A673 (cell line): ENCODE data around the gene SEC14L5. TPM values are rescaled to one million over a fixed set of nuclear protein-coding genes. Genes with fewer than 3 reads are reported as not detected.

ENCODE experiments used
- BruUV-seq: library from RNA; stranded (reverse); fragments of 400-500 nt; replicated peaks from 2 replicates; lab custom pipeline; 2021; lab: Mats Ljungman, UMichigan
- CTCF ChIA-PET: fragments of 300-600 bp; sonication (Branson Sonifier 250); formaldehyde crosslinking; loops from one replicate; lab custom pipeline; 2022; ENCODE audit warnings: antibody characterized with exemption; lab: Charles Lee
- POLR2A ChIA-PET: fragments of 300-600 bp; sonication (Branson Sonifier 250); formaldehyde crosslinking; loops from one replicate; lab custom pipeline; 2022; ENCODE audit warnings: antibody characterized with exemption; ENCODE audit not compliant: low non-redundant PET; lab: Charles Lee
- DNase-seq: peaks from one replicate; pipeline ENCODE4 v3.0.0-alpha.2; 2015; ENCODE audit warnings: low spot score
- H3K27ac ChIP-seq: fragments of 200-600 bp; sonication (generic); 2 replicates; pipeline ENCODE4 v1.5.1; 2016; ENCODE audit warnings: mixed run types, low read depth, mild to moderate bottlenecking, mixed read lengths, antibody characterized with exemption, low read length; ENCODE audit not compliant: poor library complexity, severe bottlenecking
- H3K27me3 ChIP-seq: fragments of 200-600 bp; sonication (generic); replicated peaks from 2 replicates; pipeline ENCODE4 v1.6.1; 2017; ENCODE audit warnings: mixed run types, low read depth, mild to moderate bottlenecking, mixed read lengths, antibody characterized with exemption, low read length; ENCODE audit not compliant: insufficient read depth, poor library complexity
- H3K36me3 ChIP-seq: fragments of 200-600 bp; sonication (generic); 2 replicates; pipeline ENCODE4 v1.6.1; 2016; ENCODE audit warnings: mixed run types, mild to moderate bottlenecking, mixed read lengths, antibody characterized with exemption, low read length; ENCODE audit not compliant: insufficient read depth, poor library complexity, severe bottlenecking
- H3K4me1 ChIP-seq: fragments of 200-600 bp; sonication (generic); 2 replicates; pipeline ENCODE4 v1.6.1; 2017; ENCODE audit warnings: mixed run types, mild to moderate bottlenecking, mixed read lengths, antibody characterized with exemption, low read length; ENCODE audit not compliant: insufficient read depth, poor library complexity, severe bottlenecking
- H3K4me3 ChIP-seq: fragments of 200-600 bp; sonication (generic); 2 replicates; pipeline ENCODE4 v1.5.1; 2016; ENCODE audit warnings: low read depth, mixed run types, mild to moderate bottlenecking, mixed read lengths, low read length; ENCODE audit not compliant: poor library complexity, severe bottlenecking
- H3K9me3 ChIP-seq: fragments of 200-600 bp; sonication (generic); 2 replicates; pipeline ENCODE4 v1.6.1; 2016; ENCODE audit warnings: mixed run types, low read depth, mild to moderate bottlenecking, mixed read lengths, antibody characterized with exemption, low read length; ENCODE audit not compliant: poor library complexity, severe bottlenecking
- CTCF ChIP-seq: fragments of 300-800, 200-600 bp; sonication (generic); conservative IDR thresholded peaks from 2 replicates; pipeline ENCODE4 v1.5.1; 2017; ENCODE audit warnings: low read depth, mild to moderate bottlenecking, antibody characterized with exemption, low read length, moderate library complexity, mixed read lengths
- EZH2 ChIP-seq: fragments of 200-600 bp; sonication (generic); IDR thresholded peaks from 2 replicates; pipeline ENCODE4 v1.6.1; 2017; ENCODE audit warnings: borderline replicate concordance, low read depth, mild to moderate bottlenecking, mixed read lengths, antibody characterized with exemption, low read length; ENCODE audit not compliant: poor library complexity, severe bottlenecking
- intact Hi-C: fragments of 100-400 bp; cut with micrococcal nuclease; formaldehyde crosslinking; loops from one replicate; pipeline ENCODE4 v1.10.0; 2022; ENCODE audit not compliant: unreplicated experiment
- total RNA-seq: library from RNA; stranded (reverse); gene quantifications from 2 replicates; pipeline ENCODE4 v1.2.3, GENCODE V29; 2021

The SEC14L5 gene
- total RNA-seq, 1 experiment from 2014 or later: 0.04 TPM

- POLR2A ChIA-PET: no interaction called here
- Histone ChIP-seq H3K4me1 (no peaks in the 10 kb centered on the region), H3K9me3 (no peaks in the 10 kb centered on the region), H3K36me3 (no peaks in the 10 kb centered on the region), H3K4me3 (no peak overlapping the region), H3K27ac (no peak overlapping the region), H3K27me3 (no peaks in the 10 kb centered on the region)
- BruUV-seq: no TSS peak
- no peak for DNase-seq
- intact Hi-C loops: no loop called here
- TF ChIP-seq EZH2 (no peak), CTCF (no peak)
- CTCF ChIA-PET: no interaction called here
These were observed 21.9 kb downstream of the SEC14L5 start for GRCh38 chr16:4979736-4980660.

GRCh38 chr16:4980691-4981090 lies 22.6 kb downstream of the SEC14L5 start:
- Histone ChIP-seq H3K27me3 (no peaks in the 10 kb centered on the region), H3K36me3 (no peaks in the 10 kb centered on the region), H3K9me3 (no peaks in the 10 kb centered on the region), H3K27ac (no peak overlapping the region), H3K4me3 (no peak overlapping the region), H3K4me1 (no peaks in the 10 kb centered on the region)
- TF ChIP-seq CTCF (no peak), EZH2 (no peak)
- no TSS peak for BruUV-seq
- ChIA-PET CTCF (no interaction called here), POLR2A (no interaction called here)
- no peak for DNase-seq
- intact Hi-C loops: no loop called here

GRCh38 chr16:4981473-4981872 lies 23.3 kb downstream of the SEC14L5 start:
- peaks cover 8% of the 10 kb centered on the region for H3K27me3 ChIP-seq
- no peak for TF ChIP-seq EZH2
- TF ChIP-seq CTCF: no peak
- ChIA-PET CTCF (no interaction called here), POLR2A (no interaction called here)
- H3K27ac ChIP-seq: no peak overlapping the region
- no peak for DNase-seq
- no peaks in the 10 kb centered on the region for H3K9me3 ChIP-seq
- H3K4me3 ChIP-seq: no peak overlapping the region
- H3K36me3 ChIP-seq: no peaks in the 10 kb centered on the region
- no peaks in the 10 kb centered on the region for H3K4me1 ChIP-seq
- no TSS peak for BruUV-seq
- intact Hi-C loops: no loop called here
